ENCODE measurements around the gene ERBB2. TPM values are rescaled to one million over a fixed set of nuclear protein-coding genes. Genes with fewer than 3 reads are reported as not detected.

Gene ERBB2
- total RNA-seq, 3 donors from 2014 or later, result 13.1 to 118 (median 59.0) TPM

GRCh38 chr17:39653662-39654331, 46.1 kb upstream of the ERBB2 start:
- DNase-seq (ENCODE audit: low spot score in 2 of 2), result no peak
- intact Hi-C loops (cut with DNase I; ENCODE audit: low total_unique reads), result no loop called here
- TF ChIP-seq POLR2AphosphoS5 (IDR thresholded peaks at IDR 0.05) (no peak), CTCF (IDR thresholded peaks at IDR 0.05) (peak; percentile 23 to 48 (median 47)), POLR2A (IDR thresholded peaks at IDR 0.05) (no peak)
- no peaks in the 10 kb centered on the region for H3K4me1 ChIP-seq
- H3K36me3 ChIP-seq, result no peaks in the 10 kb centered on the region
- H3K4me3 ChIP-seq, result no peak overlapping the region
- no peaks in the 10 kb centered on the region for H3K27me3 ChIP-seq
- peak overlapping the region; percentile 50 to 58 for H3K27ac ChIP-seq
- no peaks in the 10 kb centered on the region for H3K9me3 ChIP-seq

GRCh38 chr17:39655105-39655504, 44.8 kb upstream of the ERBB2 start:
- TF ChIP-seq CTCF (IDR thresholded peaks at IDR 0.05), result no peak
- no peak for TF ChIP-seq POLR2A (IDR thresholded peaks at IDR 0.05)
- no peak for TF ChIP-seq POLR2AphosphoS5 (IDR thresholded peaks at IDR 0.05)
- H3K27ac ChIP-seq, result no peak overlapping the region
- no peaks in the 10 kb centered on the region for H3K27me3 ChIP-seq
- H3K4me3 ChIP-seq, result no peak overlapping the region
- DNase-seq (ENCODE audit: low spot score in 2 of 2), result no peak
- no peaks in the 10 kb centered on the region for H3K36me3 ChIP-seq
- no peaks in the 10 kb centered on the region for H3K4me1 ChIP-seq
- H3K9me3 ChIP-seq, result no peaks in the 10 kb centered on the region
- intact Hi-C loops (cut with DNase I; ENCODE audit: low total_unique reads), result no loop called here

- DNase-seq (ENCODE audit: low spot score in 2 of 2), result no peak
- Histone ChIP-seq H3K4me1 (peaks cover 0 to 7% of the 10 kb centered on the region in 2 donors), H3K27ac (peak overlapping the region in 1 of 2 donors; percentile 19), H3K27me3 (no peaks in the 10 kb centered on the region), H3K9me3 (no peaks in the 10 kb centered on the region), H3K36me3 (peaks cover 6% of the 10 kb centered on the region), H3K4me3 (no peak overlapping the region)
- TF ChIP-seq POLR2A (IDR thresholded peaks at IDR 0.05), result no peak
- intact Hi-C loops (cut with DNase I; ENCODE audit: low total_unique reads), result no loop called here
Measured at GRCh38 chr17:39658346-39658745, 41.5 kb upstream of the ERBB2 start.

GRCh38 chr17:39658760-39659159, 41.1 kb upstream of the ERBB2 start:
- H3K9me3 ChIP-seq, result no peaks in the 10 kb centered on the region
- H3K4me3 ChIP-seq, result no peak overlapping the region
- peak overlapping the region; percentile 19 to 82 for H3K27ac ChIP-seq
- no peaks in the 10 kb centered on the region for H3K27me3 ChIP-seq
- peaks cover 0 to 9% of the 10 kb centered on the region in 2 donors for H3K4me1 ChIP-seq
- intact Hi-C loops (cut with DNase I; ENCODE audit: low total_unique reads), result no loop called here
- DNase-seq (ENCODE audit: low spot score in 2 of 2), result no peak
- H3K36me3 ChIP-seq, result peaks cover 6% of the 10 kb centered on the region
- TF ChIP-seq POLR2AphosphoS5 (IDR thresholded peaks at IDR 0.05), result no peak
- no peak for TF ChIP-seq POLR2A (IDR thresholded peaks at IDR 0.05)
- no peak for TF ChIP-seq CTCF (IDR thresholded peaks at IDR 0.05)

GRCh38 chr17:39659279-39660010, 40.4 kb upstream of the ERBB2 start:
- Histone ChIP-seq H3K9me3 (no peaks in the 10 kb centered on the region), H3K4me1 (peaks cover 0 to 14% of the 10 kb centered on the region in 2 donors), H3K27ac (peak overlapping the region; percentile 19 to 82), H3K4me3 (no peak overlapping the region), H3K36me3 (peaks cover 6% of the 10 kb centered on the region), H3K27me3 (no peaks in the 10 kb centered on the region)
- intact Hi-C loops (cut with DNase I; ENCODE audit: low total_unique reads), result no loop called here
- TF ChIP-seq POLR2AphosphoS5 (IDR thresholded peaks at IDR 0.05) (no peak), POLR2A (IDR thresholded peaks at IDR 0.05) (no peak), CTCF (IDR thresholded peaks at IDR 0.05) (no peak)
- no peak for DNase-seq (ENCODE audit: low spot score in 2 of 2)
